Esophagus squamous epithelium (tissue), 5 donors: ENCODE data around the gene LRRC47. TPM values are rescaled to one million over a fixed set of nuclear protein-coding genes. Genes with fewer than 3 reads are reported as not detected.

ENCODE experiments used
- DNase-seq: peaks from one replicate; lab custom pipeline; 2025; lab: John Stamatoyannopoulos, UW
- H3K27ac ChIP-seq, 4 donors: fragments of 200-600 bp; sonication (generic); one replicate each; pipeline ENCODE4 v1.5.1; 2016 to 2019; ENCODE audit warnings: mild to moderate bottlenecking in 1 of 4
- H3K27me3 ChIP-seq, 4 donors: fragments of 200-600 bp; sonication (generic); 1 replicate in 3 of 4; 2 replicates in 1 of 4; pipeline versions ENCODE4 v1.5.1 to v1.6.0; 2017 to 2021; ENCODE audit warnings: antibody characterized with exemption in 1 of 4
- H3K36me3 ChIP-seq, 3 donors: fragments of 200-600 bp; sonication (generic); one replicate each; pipeline ENCODE4 v1.5.1; 2016 to 2019
- H3K4me1 ChIP-seq, 3 donors: fragments of 200-600 bp; sonication (generic); one replicate each; pipeline ENCODE4 v1.5.1; 2017 to 2019
- H3K4me3 ChIP-seq, 4 donors: fragments of 200-600 bp; sonication (generic); 1 replicate in 3 of 4; 2 replicates in 1 of 4; pipeline ENCODE4 v1.5.1; 2016 to 2019; ENCODE audit warnings: mild to moderate bottlenecking in 2 of 4, moderate library complexity in 1 of 4
- H3K9me3 ChIP-seq, 3 donors: fragments of 200-600 bp; sonication (generic); one replicate each; pipeline ENCODE4 v1.5.1; 2016 to 2019
- CTCF ChIP-seq, 6 experiments: fragments of 450-650 bp in 4 of 6; fragments of 200-600 bp in 2 of 6; sonication (generic) in 2 of 6; IDR thresholded peaks; one replicate each; pipeline ENCODE4 v1.5.1; 2016 to 2019; ENCODE audit warnings: antibody characterized with exemption in 6 of 6, mild to moderate bottlenecking in 4 of 6, moderate library complexity in 4 of 6
- POLR2A ChIP-seq, 4 donors: fragments of 450-650 bp; IDR thresholded peaks; one replicate each; pipeline ENCODE4 v1.6.1; 2017; ENCODE audit warnings: antibody characterized with exemption in 4 of 4, mild to moderate bottlenecking in 4 of 4, moderate library complexity in 3 of 4
- WGBS, 2 donors: methylation state at CpG; one replicate each; pipeline ENCODE4 v1.1.5; 2018; 5-methylcytosine and 5-hydroxymethylcytosine counted together
- intact Hi-C: fragments of 100-400 bp; cut with DNase I; formaldehyde crosslinking; loops from one replicate; pipeline ENCODE4 v1.15.0; 2022
- total RNA-seq, 4 donors: library from RNA; depleted of rRNA; stranded (reverse); fragments of >200 nt; gene quantifications; one replicate each; pipeline ENCODE4 v1.1.0, GENCODE V29; 2016
- donor health status: DM: yes; HTN: yes; CAD: no.

LRRC47 gene
- total RNA-seq, 4 donors from 2014 or later, result 23.5 to 32.6 (median 25.5) TPM

DNA sequence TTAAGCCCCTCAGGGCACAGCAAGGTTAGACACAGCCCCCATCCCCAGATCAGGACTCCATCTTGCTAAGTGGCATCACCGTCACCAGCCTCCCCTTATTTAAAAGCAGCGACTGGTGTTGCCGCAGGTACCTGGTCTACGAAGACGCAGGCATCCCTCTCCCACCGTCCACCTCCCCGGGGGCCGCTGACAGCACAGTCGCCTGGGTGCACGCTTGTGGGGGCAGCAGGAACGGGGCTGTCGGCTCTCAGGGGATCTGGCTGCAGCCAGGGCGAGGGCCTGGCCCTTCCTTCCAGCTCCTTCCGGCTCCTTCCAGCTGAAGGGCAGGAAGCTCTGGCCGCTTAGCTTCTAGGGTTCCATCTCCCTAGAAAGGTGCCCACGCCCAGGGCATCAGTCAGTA, 61.7 kb downstream of the LRRC47 start:
- no peak for TF ChIP-seq CTCF (IDR thresholded peaks at IDR 0.05)
- no peak for TF ChIP-seq POLR2A (IDR thresholded peaks at IDR 0.05)
- no peak overlapping the region for H3K4me3 ChIP-seq
- peaks cover 0 to 56% (median 3%) of the 10 kb centered on the region in 3 donors for H3K36me3 ChIP-seq
- no peaks in the 10 kb centered on the region for H3K4me1 ChIP-seq
- no peak overlapping the region for H3K27ac ChIP-seq
- intact Hi-C loops, result no loop called here
- 80 to 100% methylated on average over 1 of the region's 16 CpGs for WGBS, 2 donors
- no peak for DNase-seq
- H3K27me3 ChIP-seq, result peaks cover 0 to 35% (median 0%) of the 10 kb centered on the region in 4 donors
- H3K9me3 ChIP-seq, result no peaks in the 10 kb centered on the region

- TF ChIP-seq POLR2A (IDR thresholded peaks at IDR 0.05) (no peak), CTCF (IDR thresholded peaks at IDR 0.05) (no peak)
- H3K4me1 ChIP-seq, result no peaks in the 10 kb centered on the region
- no CpG with 5 or more reads among the region's 17 CpGs for WGBS, 2 donors
- peaks cover 0 to 41% (median 0%) of the 10 kb centered on the region in 4 donors for H3K27me3 ChIP-seq
- DNase-seq, result no peak
- H3K36me3 ChIP-seq, result peaks cover 0 to 50% (median 3%) of the 10 kb centered on the region in 3 donors
- H3K9me3 ChIP-seq, result no peaks in the 10 kb centered on the region
- H3K27ac ChIP-seq, result no peak overlapping the region
- intact Hi-C loops, result no loop called here
- H3K4me3 ChIP-seq, result no peak overlapping the region
These were observed 62.3 kb downstream of the LRRC47 start for GRCh38 chr1:3733883-3734589.

- no peak for TF ChIP-seq CTCF (IDR thresholded peaks at IDR 0.05)
- no peak for TF ChIP-seq POLR2A (IDR thresholded peaks at IDR 0.05)
- H3K27ac ChIP-seq, result no peak overlapping the region
- no peak for DNase-seq
- no peak overlapping the region for H3K4me3 ChIP-seq
- intact Hi-C loops, result no loop called here
- H3K4me1 ChIP-seq, result no peaks in the 10 kb centered on the region
- no peaks in the 10 kb centered on the region for H3K9me3 ChIP-seq
- peaks cover 0 to 48% (median 0%) of the 10 kb centered on the region in 4 donors for H3K27me3 ChIP-seq
- H3K36me3 ChIP-seq, result peaks cover 0 to 43% (median 3%) of the 10 kb centered on the region in 3 donors
- 70 to 89% methylated on average over 7 to 10 of the region's 29 CpGs for WGBS, 2 donors
These were observed 63.0 kb downstream of the LRRC47 start for GRCh38 chr1:3733094-3733882.

DNA sequence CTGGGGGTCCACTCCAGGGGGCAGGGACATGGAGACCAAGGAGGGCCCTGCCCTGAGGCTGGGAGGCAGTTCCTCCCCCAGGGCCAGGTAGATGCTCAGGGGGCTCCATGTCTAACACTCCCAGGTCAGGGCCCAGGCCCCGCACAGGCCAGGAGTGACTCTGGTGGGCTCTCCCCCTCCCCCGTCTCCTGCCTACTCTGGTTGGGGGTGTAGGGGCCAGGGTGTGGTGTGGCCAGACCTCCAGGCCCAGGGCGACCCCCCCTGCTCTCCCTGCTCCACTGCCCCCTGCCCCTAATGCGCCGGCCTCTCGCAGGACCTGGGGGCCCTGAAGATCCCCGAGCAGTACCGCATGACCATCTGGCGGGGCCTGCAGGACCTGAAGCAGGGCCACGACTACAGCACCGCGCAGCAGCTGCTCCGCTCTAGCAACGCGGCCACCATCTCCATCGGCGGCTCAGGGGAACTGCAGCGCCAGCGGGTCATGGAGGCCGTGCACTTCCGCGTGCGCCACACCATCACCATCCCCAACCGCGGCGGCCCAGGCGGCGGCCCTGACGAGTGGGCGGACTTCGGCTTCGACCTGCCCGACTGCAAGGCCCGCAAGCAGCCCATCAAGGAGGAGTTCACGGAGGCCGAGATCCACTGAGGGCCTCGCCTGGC, 63.7 kb downstream of the LRRC47 start:
- 53 to 60% methylated on average over 1 to 2 of the region's 37 CpGs for WGBS, 2 donors
- no peak for DNase-seq

More for the DNA sequence above, 63.7 kb downstream of the LRRC47 start:
- H3K27ac ChIP-seq, result no peak overlapping the region
- H3K9me3 ChIP-seq, result no peaks in the 10 kb centered on the region
- H3K36me3 ChIP-seq, result peaks cover 0 to 35% (median 0%) of the 10 kb centered on the region in 3 donors
- no peaks in the 10 kb centered on the region for H3K4me1 ChIP-seq
- H3K27me3 ChIP-seq, result peaks cover 0 to 55% (median 0%) of the 10 kb centered on the region in 4 donors
- TF ChIP-seq CTCF (IDR thresholded peaks at IDR 0.05), result no peak
- no peak for TF ChIP-seq POLR2A (IDR thresholded peaks at IDR 0.05)
- no peak overlapping the region for H3K4me3 ChIP-seq
- intact Hi-C loops, result no loop called here
